Stimulated activated CD8-positive, alpha-beta memory T cell treated with anti-CD3 and anti-CD28 coated beads, Interleukin-15, amount 100 ng/mL, for 1 hour (primary cell): ENCODE data around the gene ABCG1.

Source experiments
- DNase-seq: peaks from one replicate; pipeline ENCODE4 v3.0.0-alpha.2; 2020; ENCODE audit warnings: low read depth

Gene ABCG1

GRCh38 chr21:42191696-42192595, 27.0 kb upstream of the ABCG1 start:
- DNase-seq, result no peak

GRCh38 chr21:42193131-42193671, 25.7 kb upstream of the ABCG1 start:
- DNase-seq, result no peak

DNA sequence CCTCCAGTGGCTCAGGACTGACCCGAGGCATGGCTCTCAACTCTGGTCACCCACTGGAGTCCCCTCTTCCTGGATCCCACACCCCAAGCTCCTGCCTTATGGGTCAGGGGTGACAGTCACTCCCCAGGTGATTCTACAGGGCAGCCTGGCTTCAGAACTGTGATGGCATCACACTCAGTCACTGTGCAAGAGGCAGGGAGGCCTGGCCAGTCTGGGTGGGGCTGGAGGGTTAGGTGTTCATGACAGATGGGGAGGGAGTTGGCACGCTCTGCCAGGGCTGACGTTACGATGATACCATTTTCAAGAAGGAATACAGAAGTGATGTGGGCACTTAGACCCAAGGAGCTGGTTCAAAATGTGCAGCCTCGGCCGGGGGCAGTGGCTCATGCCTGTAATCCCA, 25.2 kb upstream of the ABCG1 start:
- DNase-seq, result no peak

DNA sequence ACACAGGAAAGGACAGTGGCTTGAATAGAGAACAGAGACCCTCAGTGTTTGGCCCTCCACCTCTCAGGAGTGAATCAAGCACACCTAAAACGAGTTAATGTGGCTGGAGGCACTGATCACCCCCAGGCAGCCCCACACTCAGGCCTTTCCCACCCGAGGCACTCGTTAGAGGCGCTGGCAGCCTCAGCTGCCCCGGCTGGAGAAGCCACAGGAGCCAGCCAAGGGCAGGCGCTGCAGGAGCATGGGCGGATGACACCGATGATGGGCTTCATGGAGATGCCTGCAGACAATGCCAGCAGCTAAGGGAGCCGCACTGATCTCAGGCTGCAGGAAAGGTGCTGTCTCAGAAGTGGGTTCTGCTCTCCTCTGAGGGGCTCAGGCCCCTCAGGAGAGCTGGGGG, 24.1 kb upstream of the ABCG1 start:
- DNase-seq, result no peak

DNA sequence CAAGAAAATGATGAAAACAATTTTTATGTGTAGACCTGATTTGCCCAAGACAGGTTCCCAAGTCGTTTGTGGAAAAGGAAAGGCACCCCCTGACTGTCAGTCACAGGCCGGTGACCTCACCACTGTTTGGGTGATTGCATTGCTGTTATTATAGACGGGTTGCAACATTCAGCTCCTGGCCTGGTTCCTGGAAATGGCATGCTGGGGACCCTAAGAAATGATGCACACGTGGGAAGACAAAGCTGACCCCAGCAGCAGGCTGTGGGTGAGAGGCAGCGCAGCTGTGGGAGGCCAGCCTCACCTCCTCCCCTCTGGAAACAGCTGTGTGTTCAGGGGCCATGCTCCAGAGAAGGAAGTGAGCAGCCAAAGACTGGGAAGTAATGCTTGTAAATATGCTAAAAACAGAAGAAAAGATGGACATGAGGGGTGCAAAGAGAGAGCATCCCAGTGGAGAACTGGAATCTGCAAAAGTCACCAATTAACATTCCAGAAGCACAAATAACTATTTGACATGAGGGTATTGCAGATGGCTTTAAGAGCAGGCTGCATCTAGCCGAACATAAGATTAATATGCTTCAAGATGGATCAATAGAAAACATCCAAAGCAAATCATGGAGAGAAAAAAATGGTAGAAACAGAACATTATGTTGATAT, 23.4 kb upstream of the ABCG1 start:
- DNase-seq, result no peak

- no peak for DNase-seq
Measured at GRCh38 chr21:42198929-42199867, 19.7 kb upstream of the ABCG1 start.

DNA sequence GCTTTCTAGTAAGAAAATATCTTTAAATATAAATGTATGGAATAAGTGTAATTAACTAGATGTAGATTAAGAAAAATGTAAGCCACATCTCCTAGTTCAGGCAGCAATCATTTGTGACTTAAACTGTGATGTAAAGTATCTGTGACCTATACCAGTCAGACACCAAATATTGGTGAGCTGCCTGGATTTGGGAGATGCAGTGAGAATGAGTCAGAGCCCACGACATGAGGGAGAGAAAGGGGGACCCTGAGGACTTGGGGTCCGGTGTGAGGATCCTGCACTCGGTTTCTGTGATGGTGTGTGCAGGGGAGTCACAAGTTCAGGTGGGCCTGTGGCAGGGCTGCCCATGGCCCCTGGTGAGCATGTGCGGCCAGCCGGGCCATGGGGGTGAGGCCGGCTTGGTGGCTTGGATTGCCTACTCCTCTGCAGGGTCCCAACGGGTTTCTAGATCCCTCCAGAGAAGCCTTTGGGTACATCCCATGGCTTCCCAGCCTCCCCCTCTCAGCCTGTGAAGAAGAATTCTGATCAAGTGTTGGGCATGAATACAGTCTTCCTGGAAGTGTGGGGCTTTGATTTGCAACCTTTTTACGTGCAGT, 19.0 kb upstream of the ABCG1 start:
- DNase-seq, result no peak

- no peak for DNase-seq
Measured at GRCh38 chr21:42200906-42201614, 17.9 kb upstream of the ABCG1 start.

DNA sequence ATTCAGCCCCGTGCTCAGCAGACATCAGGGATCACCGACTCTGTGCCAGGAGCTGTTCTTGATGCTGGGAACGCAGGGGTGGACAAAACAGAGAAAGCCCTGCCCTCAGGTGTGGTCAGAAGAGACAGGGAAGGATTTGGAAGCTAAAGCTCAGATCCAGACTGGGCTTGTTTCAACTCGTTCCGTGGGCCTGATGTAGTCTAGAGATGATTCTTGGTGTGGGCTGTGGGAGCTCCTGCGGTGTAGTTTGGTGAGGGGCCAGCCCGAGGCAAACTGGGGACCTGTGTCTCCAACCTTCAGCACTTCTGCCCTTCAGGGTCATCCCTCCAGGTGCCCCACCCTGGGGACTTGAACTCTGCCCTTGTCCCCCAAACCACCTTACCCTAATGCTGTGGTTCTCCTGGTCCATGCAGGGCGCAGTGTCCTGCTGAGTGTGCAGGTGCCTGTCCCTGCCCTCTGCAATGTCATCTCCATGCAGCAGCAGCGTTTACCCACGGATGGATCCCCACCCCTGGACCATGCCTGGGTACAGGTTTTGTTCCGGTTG, 17.3 kb upstream of the ABCG1 start:
- DNase-seq, result no peak

DNA sequence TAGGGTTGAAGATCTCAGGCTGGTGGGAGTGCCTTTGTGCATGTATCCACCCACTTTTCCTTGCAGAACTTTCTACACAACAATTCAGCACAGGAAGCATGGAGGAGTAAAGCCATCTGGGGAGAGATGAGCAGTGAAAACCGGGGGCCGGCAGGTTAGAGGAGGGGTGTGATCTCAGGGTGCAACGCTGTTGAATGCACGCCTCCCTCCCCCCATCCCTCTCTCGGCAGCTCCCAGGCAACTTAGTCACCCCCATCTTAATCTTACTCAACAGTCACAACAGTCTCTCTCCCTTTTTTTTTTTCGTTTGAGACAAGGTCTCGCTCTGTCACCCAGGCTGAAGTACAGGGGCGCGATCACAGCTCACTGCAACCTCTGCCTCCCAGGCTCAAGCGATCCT, 16.6 kb upstream of the ABCG1 start:
- DNase-seq, result no peak

DNA sequence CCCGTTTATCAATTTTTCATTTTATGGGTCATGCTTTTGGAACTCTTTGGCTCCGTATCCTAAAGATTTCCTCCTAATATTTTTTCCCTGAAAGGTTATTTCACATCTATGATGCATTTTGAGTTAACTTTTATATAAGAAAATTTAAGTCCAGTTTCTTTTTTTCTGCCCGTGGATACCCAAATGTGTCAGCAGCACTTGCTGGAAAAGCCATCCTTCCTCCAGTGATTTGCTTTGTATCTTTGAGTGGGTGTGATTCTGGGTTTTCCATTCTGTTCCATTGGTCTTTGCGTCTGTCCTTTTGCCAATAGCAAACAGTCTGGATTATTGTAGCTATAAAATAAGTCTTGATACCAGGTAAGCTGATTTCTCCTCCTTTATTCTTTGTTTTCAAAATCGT, 15.6 kb upstream of the ABCG1 start:
- no peak for DNase-seq

- DNase-seq, result no peak
Measured at GRCh38 chr21:42203936-42204335, 15.0 kb upstream of the ABCG1 start.

DNA sequence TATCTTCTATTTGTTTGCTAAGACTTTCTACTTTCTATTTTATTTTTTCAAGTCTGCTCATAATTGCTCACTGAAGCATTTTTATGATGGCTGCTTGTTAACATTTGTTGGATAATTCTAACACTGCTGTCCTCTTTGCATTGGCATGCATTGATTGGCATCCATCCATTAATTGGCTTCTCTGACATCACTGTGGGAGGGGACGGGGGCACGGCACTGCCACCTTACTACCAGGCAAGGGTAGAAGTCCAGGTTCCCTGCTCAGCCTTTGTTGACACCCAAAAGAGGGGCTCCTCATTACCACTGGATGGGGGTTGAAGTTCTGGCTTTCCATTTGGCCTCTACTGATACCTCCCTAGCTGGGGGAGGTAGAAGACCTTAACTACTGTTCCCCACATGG, 11.5 kb upstream of the ABCG1 start:
- no peak for DNase-seq

- no peak for DNase-seq
Measured at GRCh38 chr21:42208036-42208435, 10.9 kb upstream of the ABCG1 start.

- DNase-seq, result no peak
Measured at GRCh38 chr21:42208801-42209490, 10.0 kb upstream of the ABCG1 start.

GRCh38 chr21:42209801-42210479, 9.0 kb upstream of the ABCG1 start:
- DNase-seq, result no peak

DNA sequence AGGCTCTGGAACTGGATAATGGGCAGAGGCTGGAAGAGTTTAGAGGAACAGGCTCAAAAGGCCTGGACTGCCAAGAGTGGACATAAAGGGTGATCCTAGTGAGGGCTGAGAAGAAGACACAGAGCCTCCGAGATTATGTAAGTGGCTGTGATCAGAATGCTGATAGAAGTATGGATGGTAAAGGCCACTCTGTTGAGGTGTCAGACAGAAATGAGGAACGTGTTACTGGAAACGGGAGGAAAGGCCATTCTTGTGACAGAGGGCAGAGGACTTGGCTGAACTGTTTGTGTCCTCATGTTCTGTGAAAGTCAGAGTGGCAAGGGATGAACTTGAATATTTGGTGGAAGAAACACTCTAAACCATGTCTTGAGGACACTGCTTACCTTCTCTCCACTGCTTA, 6.7 kb upstream of the ABCG1 start:
- DNase-seq, result no peak

GRCh38 chr21:42213082-42213774, 5.7 kb upstream of the ABCG1 start:
- no peak for DNase-seq
